Neural cell (in vitro differentiated cells): ENCODE results near the gene PPP1CA. TPM values are rescaled to one million over a fixed set of nuclear protein-coding genes. Genes with fewer than 3 reads are reported as not detected.

Experiments
- H2AFZ ChIP-seq: fragments of 200-600, 300-800 bp; sonication (generic), shearing (Covaris generic); 2 replicates; pipeline ENCODE4 v1.6.0; 2014; ENCODE audit warnings: low read depth, mild to moderate bottlenecking, antibody characterized with exemption, low read length, moderate library complexity
- H3F3A ChIP-seq: fragments of 200-600 bp; shearing (Covaris generic); 2 replicates; pipeline ENCODE4 v1.6.1; 2016; ENCODE audit warnings: mild to moderate bottlenecking, moderate library complexity, mixed read lengths, antibody characterized with exemption, low read length; ENCODE audit not compliant: insufficient read depth, poor library complexity, severe bottlenecking
- H3K27ac ChIP-seq: fragments of 200-600, 300-800 bp; sonication (generic), shearing (Covaris generic); 2 replicates; pipeline ENCODE4 v1.5.1; 2014; ENCODE audit warnings: mild to moderate bottlenecking, low read length, moderate library complexity
- H3K27me3 ChIP-seq: fragments of 300-800, 200-600 bp; sonication (generic), shearing (Covaris generic); 2 replicates; pipeline ENCODE4 v1.6.0; 2014; ENCODE audit warnings: mild to moderate bottlenecking, low read depth, low read length, moderate library complexity; ENCODE audit not compliant: insufficient read depth
- H3K36me3 ChIP-seq: fragments of 300-800, 200-600 bp; sonication (generic), shearing (Covaris generic); 2 replicates; pipeline ENCODE4 v1.5.1; 2014; ENCODE audit warnings: mild to moderate bottlenecking, antibody characterized with exemption, low read length, moderate library complexity; ENCODE audit not compliant: insufficient read depth
- H3K4me2 ChIP-seq: fragments of 300-800, 200-600 bp; sonication (generic), shearing (Covaris generic); 2 replicates; pipeline ENCODE4 v1.6.0; 2014; ENCODE audit warnings: mild to moderate bottlenecking, low read length
- H3K4me3 ChIP-seq: fragments of 300-800, 200-600 bp; sonication (generic), shearing (Covaris generic); 2 replicates; pipeline ENCODE4 v1.5.1; 2014; ENCODE audit warnings: mild to moderate bottlenecking, low read length, moderate library complexity
- H3K79me2 ChIP-seq: fragments of 200-600 bp; shearing (Covaris generic); replicated peaks from 2 replicates; pipeline ENCODE4 v1.6.0; 2014; ENCODE audit warnings: mild to moderate bottlenecking, low read length, moderate library complexity; ENCODE audit not compliant: insufficient read depth
- H3K9ac ChIP-seq: fragments of 300-800, 200-600 bp; sonication (generic), shearing (Covaris generic); 2 replicates; pipeline ENCODE4 v1.6.1; 2016; ENCODE audit warnings: mild to moderate bottlenecking, low read length, mixed read lengths
- H3K9me2 ChIP-seq: fragments of 200-600 bp; shearing (Covaris generic); 2 replicates; pipeline ENCODE4 v1.6.1; 2016; ENCODE audit warnings: mild to moderate bottlenecking, low read length, mixed read lengths; ENCODE audit not compliant: insufficient read depth
- H3K9me3 ChIP-seq: fragments of 200-600, 300-800 bp; sonication (generic), shearing (Covaris generic); 2 replicates; pipeline ENCODE4 v1.6.1; 2016; ENCODE audit warnings: mild to moderate bottlenecking, mixed run types, low read length, moderate library complexity, mixed read lengths
- H4K20me1 ChIP-seq: fragments of 200-600 bp; shearing (Covaris generic); 2 replicates; pipeline ENCODE4 v1.6.1; 2016; ENCODE audit warnings: mild to moderate bottlenecking, mixed run types; ENCODE audit not compliant: insufficient read depth
- EP300 ChIP-seq: fragments of 450-650 bp; conservative IDR thresholded peaks from 2 replicates; pipeline ENCODE4 v1.6.1; 2014; ENCODE audit warnings: antibody characterized with exemption, mild to moderate bottlenecking, moderate library complexity; ENCODE audit not compliant: poor library complexity, severe bottlenecking
- EZH2 ChIP-seq: fragments of 200-600, 300-800 bp; shearing (Covaris generic), sonication (generic); IDR thresholded peaks from 2 replicates; pipeline ENCODE4 v1.6.1; 2014; ENCODE audit warnings: antibody characterized with exemption, low read length, borderline replicate concordance, mild to moderate bottlenecking; ENCODE audit not compliant: insufficient read depth, poor library complexity, severe bottlenecking
- MXI1 ChIP-seq: fragments of 450-650 bp; conservative IDR thresholded peaks from 2 replicates; pipeline ENCODE4 v1.6.1; 2014; ENCODE audit warnings: antibody characterized with exemption, mild to moderate bottlenecking; ENCODE audit not compliant: poor library complexity, severe bottlenecking
- POLR2AphosphoS5 ChIP-seq: IDR thresholded peaks from 2 replicates; pipeline ENCODE4 v1.6.1; 2012
- RAD21 ChIP-seq: fragments of 450-650 bp; conservative IDR thresholded peaks from 2 replicates; pipeline ENCODE4 v1.6.1; 2014; ENCODE audit warnings: antibody characterized with exemption, mild to moderate bottlenecking, moderate library complexity
- REST ChIP-seq: IDR thresholded peaks from 2 replicates; pipeline ENCODE4 v1.6.1; 2012; ENCODE audit warnings: borderline replicate concordance
- SMC3 ChIP-seq: fragments of 450-650 bp; conservative IDR thresholded peaks from 2 replicates; pipeline ENCODE4 v1.6.1; 2014; ENCODE audit warnings: antibody characterized with exemption, mild to moderate bottlenecking, moderate library complexity; ENCODE audit not compliant: poor library complexity
- TAF1 ChIP-seq: IDR thresholded peaks from 2 replicates; pipeline ENCODE4 v1.6.1; 2012; ENCODE audit warnings: low read depth
- polyA plus RNA-seq: library from polyadenylated mRNA; depleted of rRNA; stranded (reverse); fragments of >200 nt; gene quantifications from 2 replicates; pipeline ENCODE4 v1.2.3, GENCODE V29; 2014
- TF ChIP-seq, protein P1 (sequence below): fragments of 450-650 bp; IDR thresholded peaks from 2 replicates; pipeline ENCODE4 v1.5.1; 2014; ENCODE audit warnings: antibody characterized with exemption, mild to moderate bottlenecking, moderate library complexity; ENCODE audit not compliant: poor library complexity, severe bottlenecking

Gene PPP1CA
- polyA plus RNA-seq, 1 donor from 2014 or later = 106 TPM

GRCh38 chr11:67438158-67438902 is 36.7 kb upstream of the PPP1CA start:
- Histone ChIP-seq H3K9me3 (no peaks in the 10 kb centered on the region), H3F3A (no peaks in the 10 kb centered on the region), H3K27ac (no peak overlapping the region), H2AFZ (no peak overlapping the region), H3K4me2 (no peak overlapping the region), H3K79me2 (no peaks in the 10 kb centered on the region), H3K36me3 (no peaks in the 10 kb centered on the region), H3K9me2 (no peaks in the 10 kb centered on the region), H3K4me3 (no peak overlapping the region), H3K9ac (no peak overlapping the region), H3K27me3 (no peaks in the 10 kb centered on the region), H4K20me1 (no peaks in the 10 kb centered on the region)
- TF ChIP-seq SMC3 (no peak), MXI1 (no peak), REST (no peak), TAF1 (no peak), RAD21 (no peak), EP300 (no peak), POLR2AphosphoS5 (no peak), EZH2 (no peak)
- TF ChIP-seq, protein P1, sequence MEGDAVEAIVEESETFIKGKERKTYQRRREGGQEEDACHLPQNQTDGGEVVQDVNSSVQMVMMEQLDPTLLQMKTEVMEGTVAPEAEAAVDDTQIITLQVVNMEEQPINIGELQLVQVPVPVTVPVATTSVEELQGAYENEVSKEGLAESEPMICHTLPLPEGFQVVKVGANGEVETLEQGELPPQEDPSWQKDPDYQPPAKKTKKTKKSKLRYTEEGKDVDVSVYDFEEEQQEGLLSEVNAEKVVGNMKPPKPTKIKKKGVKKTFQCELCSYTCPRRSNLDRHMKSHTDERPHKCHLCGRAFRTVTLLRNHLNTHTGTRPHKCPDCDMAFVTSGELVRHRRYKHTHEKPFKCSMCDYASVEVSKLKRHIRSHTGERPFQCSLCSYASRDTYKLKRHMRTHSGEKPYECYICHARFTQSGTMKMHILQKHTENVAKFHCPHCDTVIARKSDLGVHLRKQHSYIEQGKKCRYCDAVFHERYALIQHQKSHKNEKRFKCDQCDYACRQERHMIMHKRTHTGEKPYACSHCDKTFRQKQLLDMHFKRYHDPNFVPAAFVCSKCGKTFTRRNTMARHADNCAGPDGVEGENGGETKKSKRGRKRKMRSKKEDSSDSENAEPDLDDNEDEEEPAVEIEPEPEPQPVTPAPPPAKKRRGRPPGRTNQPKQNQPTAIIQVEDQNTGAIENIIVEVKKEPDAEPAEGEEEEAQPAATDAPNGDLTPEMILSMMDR = no peak

DNA sequence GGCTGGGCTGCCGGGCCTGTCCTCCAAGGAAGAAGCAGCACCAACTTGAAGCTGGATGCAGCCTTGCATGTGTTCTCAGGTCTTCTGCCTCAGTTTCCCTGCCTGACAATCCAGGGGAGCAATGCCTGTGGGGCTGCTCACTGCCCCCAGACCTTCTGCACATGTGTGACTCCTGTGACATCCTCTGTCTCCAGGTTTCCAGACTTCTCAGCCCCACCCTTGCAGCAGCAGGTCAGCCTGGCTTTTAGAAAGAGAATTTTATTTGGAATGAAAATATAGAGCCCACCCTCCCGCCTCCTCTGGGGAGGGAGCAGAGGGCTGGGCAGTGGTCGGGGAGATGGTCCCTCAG is 36.1 kb upstream of the PPP1CA start:
- Histone ChIP-seq H3K4me3 (no peak overlapping the region), H3F3A (no peaks in the 10 kb centered on the region), H3K9me2 (no peaks in the 10 kb centered on the region), H3K36me3 (no peaks in the 10 kb centered on the region), H2AFZ (no peak overlapping the region), H4K20me1 (no peaks in the 10 kb centered on the region), H3K9ac (no peak overlapping the region), H3K4me2 (no peak overlapping the region), H3K79me2 (no peaks in the 10 kb centered on the region), H3K9me3 (no peaks in the 10 kb centered on the region), H3K27ac (no peak overlapping the region), H3K27me3 (no peaks in the 10 kb centered on the region)
- TF ChIP-seq TAF1 (no peak), POLR2AphosphoS5 (no peak), REST (no peak), RAD21 (no peak), EP300 (no peak), SMC3 (no peak), EZH2 (no peak), MXI1 (no peak)
- TF ChIP-seq, protein P1 = no peak
